Measurements from ENCODE around the gene EID3. TPM values are rescaled to one million over a fixed set of nuclear protein-coding genes. Genes with fewer than 3 reads are reported as not detected.

The EID3 gene
- total RNA-seq, 2 experiments from 2014 or later: 3.9 to 4.6 TPM

DNA sequence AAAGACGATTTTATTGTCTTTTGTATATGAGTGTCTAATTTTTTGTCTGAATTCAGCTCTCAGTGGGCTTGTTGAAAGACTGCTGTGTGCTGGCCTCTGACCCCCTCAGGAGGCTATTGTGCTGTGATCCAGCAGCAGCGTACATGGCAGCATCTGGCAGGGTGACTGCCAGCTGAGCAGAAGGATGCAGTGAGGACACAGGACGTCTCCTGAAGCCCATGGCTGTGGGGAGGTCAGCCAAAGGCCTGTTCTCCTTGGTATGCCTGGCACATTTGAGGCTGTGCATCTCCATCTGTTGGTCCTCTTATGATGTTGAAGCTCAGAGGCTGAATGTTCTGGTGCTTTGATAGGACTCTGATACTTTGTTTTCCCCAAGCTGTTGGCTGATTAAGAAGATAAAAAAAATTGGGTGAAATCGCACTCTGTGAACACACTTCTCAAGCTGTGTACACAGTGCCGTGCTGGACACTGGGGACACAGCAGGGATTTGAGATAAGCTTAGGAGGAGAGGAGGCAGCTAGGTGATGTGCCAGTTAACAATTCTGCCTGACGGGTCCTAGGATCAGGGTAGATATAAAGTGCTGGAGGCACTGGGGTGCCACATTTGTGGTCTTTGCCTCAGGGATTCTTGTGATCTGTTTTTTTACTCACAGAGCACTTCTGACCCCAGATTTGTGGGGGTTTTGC, 37.5 kb downstream of the EID3 start:
- H3K4me3 Mint-ChIP-seq: no peak overlapping the region
- no peak for DNase-seq
- no peaks in the 10 kb centered on the region for H3K27me3 Mint-ChIP-seq
- no peaks in the 10 kb centered on the region for H3K9me3 Mint-ChIP-seq (ENCODE audit: low read depth)
- H3K27ac Mint-ChIP-seq: no peak overlapping the region
- peaks cover 30% of the 10 kb centered on the region for H3K36me3 Mint-ChIP-seq (ENCODE audit: low read depth)
- intact Hi-C loops (cut with DNase I, micrococcal nuclease): no loop called here
- CTCF ChIA-PET: interaction anchor here (0.9 to 1.0 kb wide), 3 partner anchors 13 to 125 kb away, joined by 3 to 4 read pairs (median 4); partner anchors contain the start of gene TXNRD1
- POLR2A ChIA-PET: no interaction called here
- no peak for ATAC-seq
- H3K4me1 Mint-ChIP-seq: no peaks in the 10 kb centered on the region

DNA sequence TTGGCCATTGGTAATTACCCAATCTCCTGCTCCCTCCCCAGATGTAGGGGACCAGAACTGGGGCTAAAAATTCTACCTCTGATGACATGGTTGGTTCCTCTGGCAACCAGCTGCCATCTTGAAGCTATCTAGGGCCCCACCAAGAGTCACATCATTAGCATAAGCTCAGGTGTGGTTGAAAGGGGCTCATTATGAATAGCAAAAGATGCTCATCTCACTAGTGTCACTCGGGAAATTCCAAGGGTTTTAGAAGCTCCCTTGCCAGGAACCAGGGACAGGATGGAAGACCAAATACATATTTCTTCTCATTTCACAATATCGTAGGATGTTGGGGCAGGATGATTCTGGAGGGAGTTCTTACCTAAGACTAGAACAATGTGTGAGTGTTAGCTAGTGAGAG, 38.6 kb downstream of the EID3 start:
- ATAC-seq (no peak), DNase-seq (no peak)
- Mint-ChIP-seq H3K9me3 (ENCODE audit: low read depth) (no peaks in the 10 kb centered on the region), H3K4me3 (no peak overlapping the region), H3K27me3 (no peaks in the 10 kb centered on the region), H3K36me3 (ENCODE audit: low read depth) (peaks cover 28% of the 10 kb centered on the region), H3K27ac (no peak overlapping the region), H3K4me1 (no peaks in the 10 kb centered on the region)
- ChIA-PET CTCF (no interaction called here), POLR2A (no interaction called here)
- intact Hi-C loops (cut with DNase I, micrococcal nuclease): no loop called here

- POLR2A ChIA-PET: no interaction called here
- Mint-ChIP-seq H3K27me3 (no peaks in the 10 kb centered on the region), H3K36me3 (ENCODE audit: low read depth) (peaks cover 28% of the 10 kb centered on the region), H3K4me3 (no peak overlapping the region), H3K27ac (no peak overlapping the region), H3K9me3 (ENCODE audit: low read depth) (no peaks in the 10 kb centered on the region), H3K4me1 (no peaks in the 10 kb centered on the region)
- intact Hi-C loops (cut with DNase I, micrococcal nuclease): no loop called here
- DNase-seq (no peak), ATAC-seq (no peak)
- CTCF ChIA-PET: no interaction called here
Observed at GRCh38 chr12:104342635-104343249, 39.2 kb downstream of the EID3 start.

DNA sequence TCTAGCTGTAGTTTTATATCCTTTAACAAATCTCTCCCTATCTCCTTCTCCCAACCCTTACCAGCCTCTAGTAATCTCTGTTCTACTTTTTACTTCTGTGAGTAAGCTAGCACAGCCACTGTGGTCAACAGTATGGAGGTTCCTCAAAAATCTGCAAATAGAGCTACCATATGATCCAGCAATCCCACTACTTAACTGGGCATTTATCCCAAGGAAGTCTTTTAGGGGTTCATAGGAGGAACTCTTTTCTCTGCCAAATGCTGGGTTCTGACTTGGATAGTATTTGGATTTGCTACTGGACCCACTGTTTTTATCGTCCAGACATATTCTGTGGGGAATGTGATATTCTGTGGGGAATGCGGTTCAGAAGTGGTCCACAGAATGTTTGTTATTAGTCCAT, 41.1 kb downstream of the EID3 start:
- DNase-seq (no peak), ATAC-seq (no peak)
- Mint-ChIP-seq H3K9me3 (ENCODE audit: low read depth) (no peaks in the 10 kb centered on the region), H3K4me3 (no peak overlapping the region), H3K36me3 (ENCODE audit: low read depth) (peaks cover 31% of the 10 kb centered on the region), H3K4me1 (no peaks in the 10 kb centered on the region), H3K27ac (no peak overlapping the region), H3K27me3 (no peaks in the 10 kb centered on the region)
- POLR2A ChIA-PET: interaction anchor here (0.6 kb wide), 1 partner anchor 236 kb away, joined by 4 read pairs; no protein-coding TSS in a partner anchor
- CTCF ChIA-PET: interaction anchor here (1.3 to 2.1 kb wide), 3 partner anchors 10 to 144 kb away, joined by 3 to 11 read pairs (median 4); no protein-coding TSS in a partner anchor
- intact Hi-C loops (cut with DNase I, micrococcal nuclease): no loop called here

GRCh38 chr12:104345234-104346066, 41.9 kb downstream of the EID3 start:
- Mint-ChIP-seq H3K9me3 (ENCODE audit: low read depth) (no peaks in the 10 kb centered on the region), H3K4me1 (no peaks in the 10 kb centered on the region), H3K36me3 (ENCODE audit: low read depth) (peaks cover 30% of the 10 kb centered on the region), H3K27me3 (no peaks in the 10 kb centered on the region), H3K4me3 (no peak overlapping the region), H3K27ac (no peak overlapping the region)
- CTCF ChIA-PET: interaction anchor here (0.9 to 2.1 kb wide), 3 partner anchors 8 to 57 kb away, joined by 3 to 11 read pairs (median 5); no protein-coding TSS in a partner anchor
- ATAC-seq (no peak), DNase-seq (no peak)
- POLR2A ChIA-PET: no interaction called here
- intact Hi-C loops (cut with DNase I, micrococcal nuclease): no loop called here

DNA sequence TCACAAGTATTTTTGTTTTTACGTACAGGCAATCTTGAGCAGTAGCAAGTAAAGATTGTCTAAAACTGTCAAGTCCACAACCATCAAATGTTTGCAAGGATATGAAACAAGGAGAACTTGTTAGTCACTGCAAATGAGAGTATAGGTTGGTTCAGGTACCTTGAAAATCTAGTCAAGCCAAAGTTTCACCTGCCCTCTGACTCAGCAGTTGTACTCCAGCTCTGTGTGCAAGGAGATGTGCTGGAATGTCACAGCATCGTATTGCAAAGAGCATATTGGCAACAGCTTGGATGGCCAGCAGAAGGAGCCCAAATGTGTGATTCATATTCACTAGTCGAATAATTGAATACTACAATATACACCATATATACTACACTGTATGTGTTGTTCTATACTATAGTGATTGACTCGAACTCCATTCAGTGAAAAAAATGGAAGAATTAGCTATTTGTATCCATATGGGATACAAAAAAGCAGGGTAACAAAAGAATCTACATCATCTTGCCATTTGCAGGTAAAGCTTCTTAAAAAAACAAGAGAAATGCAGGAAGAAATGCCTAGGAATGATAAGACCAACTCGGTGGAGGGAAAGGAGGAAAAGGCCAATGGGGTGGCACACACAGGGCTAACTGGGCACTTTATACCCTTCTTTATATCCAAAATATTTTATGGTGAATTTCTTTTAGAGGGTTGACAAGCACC, 44.0 kb downstream of the EID3 start:
- peaks cover 27% of the 10 kb centered on the region for H3K36me3 Mint-ChIP-seq (ENCODE audit: low read depth)
- no peak for ATAC-seq
- no peak overlapping the region for H3K4me3 Mint-ChIP-seq
- DNase-seq: no peak
- no peaks in the 10 kb centered on the region for H3K4me1 Mint-ChIP-seq
- intact Hi-C loops (cut with DNase I, micrococcal nuclease): no loop called here
- H3K27ac Mint-ChIP-seq: no peak overlapping the region
- no peaks in the 10 kb centered on the region for H3K9me3 Mint-ChIP-seq (ENCODE audit: low read depth)
- H3K27me3 Mint-ChIP-seq: no peaks in the 10 kb centered on the region
- CTCF ChIA-PET: interaction anchor here (0.6 kb wide), 1 partner anchor 32 kb away, joined by 3 read pairs; no protein-coding TSS in a partner anchor
- POLR2A ChIA-PET: interaction anchor here (0.6 kb wide), 1 partner anchor 357 kb away, joined by 3 read pairs; no protein-coding TSS in a partner anchor

GRCh38 chr12:104348283-104348993, 44.9 kb downstream of the EID3 start:
- Mint-ChIP-seq H3K27me3 (no peaks in the 10 kb centered on the region), H3K36me3 (ENCODE audit: low read depth) (peaks cover 27% of the 10 kb centered on the region), H3K4me1 (no peaks in the 10 kb centered on the region), H3K9me3 (ENCODE audit: low read depth) (no peaks in the 10 kb centered on the region), H3K4me3 (no peak overlapping the region), H3K27ac (no peak overlapping the region)
- ATAC-seq (no peak), DNase-seq (no peak)
- intact Hi-C loops (cut with DNase I, micrococcal nuclease): no loop called here
- ChIA-PET POLR2A (no interaction called here), CTCF (no interaction called here)

GRCh38 chr12:104348994-104349494, 45.5 kb downstream of the EID3 start:
- ChIA-PET CTCF (no interaction called here), POLR2A (no interaction called here)
- ATAC-seq: no peak

DNA sequence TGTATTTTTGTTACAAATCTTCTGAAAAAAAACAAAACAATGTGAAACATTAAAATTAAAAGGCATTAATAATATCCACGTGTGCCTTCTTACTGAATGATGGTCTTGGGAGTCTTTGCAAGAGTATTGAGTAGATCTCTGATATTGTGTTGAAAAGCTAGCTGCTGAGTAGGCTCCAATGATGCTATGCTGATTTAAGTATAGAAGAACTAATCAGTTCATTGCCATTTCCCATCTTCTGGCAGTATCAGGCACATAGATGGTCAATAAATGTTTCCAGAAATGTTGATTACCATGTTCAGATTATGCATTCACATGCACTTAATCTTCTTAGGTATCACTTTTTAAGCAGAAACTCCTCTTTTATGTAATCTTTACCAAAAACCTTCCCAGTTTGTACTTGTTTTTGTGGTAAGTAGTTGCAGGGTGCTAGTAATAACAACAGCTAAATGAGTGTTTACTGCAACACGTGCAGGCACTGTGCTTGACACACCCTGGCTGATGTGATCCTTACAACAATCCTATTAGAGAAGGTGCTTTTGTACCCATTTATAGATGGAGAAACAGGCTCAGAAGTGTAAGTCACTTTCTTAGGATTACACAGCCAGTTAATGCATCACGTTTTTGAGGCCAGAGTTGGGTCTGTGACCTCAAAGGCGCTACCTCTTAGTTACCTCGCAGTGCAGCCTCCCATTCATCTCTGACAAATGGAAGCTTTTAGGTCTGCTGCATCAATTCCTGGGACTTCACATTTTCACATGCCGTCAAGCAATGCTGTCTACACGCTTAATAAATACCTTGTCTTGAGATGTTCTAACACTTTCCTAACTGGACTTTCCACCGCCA, 46.9 kb downstream of the EID3 start:
- CTCF ChIA-PET: interaction anchor here (0.6 to 1.5 kb wide), 3 partner anchors 11 to 12 kb away, joined by 3 to 6 read pairs (median 3); no protein-coding TSS in a partner anchor
- DNase-seq: no peak
- no peaks in the 10 kb centered on the region for H3K27me3 Mint-ChIP-seq
- POLR2A ChIA-PET: no interaction called here
- no peaks in the 10 kb centered on the region for H3K4me1 Mint-ChIP-seq
- peaks cover 27% of the 10 kb centered on the region for H3K36me3 Mint-ChIP-seq (ENCODE audit: low read depth)
- H3K9me3 Mint-ChIP-seq (ENCODE audit: low read depth): no peaks in the 10 kb centered on the region
- no peak overlapping the region for H3K4me3 Mint-ChIP-seq
- intact Hi-C loops (cut with DNase I, micrococcal nuclease): no loop called here
- H3K27ac Mint-ChIP-seq: no peak overlapping the region
- ATAC-seq: no peak

More at GRCh38 chr12:104348994-104349494, 45.5 kb downstream of the EID3 start:
- no peak for DNase-seq
- Mint-ChIP-seq H3K4me3 (no peak overlapping the region), H3K4me1 (no peaks in the 10 kb centered on the region), H3K27ac (no peak overlapping the region), H3K27me3 (no peaks in the 10 kb centered on the region), H3K9me3 (ENCODE audit: low read depth) (no peaks in the 10 kb centered on the region), H3K36me3 (ENCODE audit: low read depth) (peaks cover 27% of the 10 kb centered on the region)
- intact Hi-C loops (cut with DNase I, micrococcal nuclease): no loop called here

Data from activated CD4-positive, alpha-beta T cell treated with anti-CD3 and anti-CD28 coated beads for 36 hours (primary cell).